ENCODE data around the gene ERC1.
A peak's percentile ranks its signal among the peaks of the same experiment; 100 is the strongest.

ERC1 gene

DNA sequence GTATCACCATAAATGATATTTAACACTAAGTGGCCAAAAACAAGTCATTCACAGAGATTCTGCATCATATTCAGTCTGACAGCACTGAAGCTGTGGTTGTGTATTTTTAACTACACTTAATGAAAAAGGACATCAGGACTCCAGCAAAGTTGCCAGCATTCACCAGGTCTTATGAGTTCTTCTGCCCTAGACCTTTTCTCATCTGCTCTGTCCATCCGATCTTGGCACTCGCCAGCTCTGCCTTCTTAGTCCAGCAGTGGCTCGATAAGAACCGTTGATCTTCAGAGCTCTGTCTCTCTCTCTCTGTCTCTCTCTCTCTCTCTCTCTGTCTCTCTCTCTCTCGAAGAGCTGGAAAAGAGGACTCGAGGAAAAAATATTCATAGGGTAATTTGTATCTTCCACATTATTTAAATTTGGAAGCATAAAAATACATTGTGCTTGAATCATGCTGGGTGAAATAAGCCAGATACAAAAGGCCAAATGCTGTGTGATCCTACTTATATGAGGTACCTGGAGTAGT is 371.2 kb downstream of the ERC1 start:
- DNase-seq: no peak

DNA sequence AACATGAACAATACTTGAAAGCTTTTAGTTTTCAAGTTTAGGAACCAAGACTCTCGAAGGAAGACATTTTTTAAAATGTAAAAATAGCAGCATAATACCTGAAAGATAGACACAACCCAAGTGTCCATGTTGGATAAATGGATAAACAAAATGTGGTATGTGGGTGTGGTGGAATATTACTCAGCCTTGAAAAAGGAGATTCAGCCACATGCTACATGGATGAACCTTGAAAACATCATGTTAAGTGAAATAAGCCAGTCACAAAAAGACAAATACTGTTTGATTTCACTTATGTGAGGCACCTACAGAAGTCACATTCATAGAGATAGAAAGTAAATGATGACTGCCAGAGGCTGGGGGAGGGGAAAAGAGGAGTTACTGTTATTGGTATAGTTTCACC is 374.7 kb downstream of the ERC1 start:
- no peak for DNase-seq

DNA sequence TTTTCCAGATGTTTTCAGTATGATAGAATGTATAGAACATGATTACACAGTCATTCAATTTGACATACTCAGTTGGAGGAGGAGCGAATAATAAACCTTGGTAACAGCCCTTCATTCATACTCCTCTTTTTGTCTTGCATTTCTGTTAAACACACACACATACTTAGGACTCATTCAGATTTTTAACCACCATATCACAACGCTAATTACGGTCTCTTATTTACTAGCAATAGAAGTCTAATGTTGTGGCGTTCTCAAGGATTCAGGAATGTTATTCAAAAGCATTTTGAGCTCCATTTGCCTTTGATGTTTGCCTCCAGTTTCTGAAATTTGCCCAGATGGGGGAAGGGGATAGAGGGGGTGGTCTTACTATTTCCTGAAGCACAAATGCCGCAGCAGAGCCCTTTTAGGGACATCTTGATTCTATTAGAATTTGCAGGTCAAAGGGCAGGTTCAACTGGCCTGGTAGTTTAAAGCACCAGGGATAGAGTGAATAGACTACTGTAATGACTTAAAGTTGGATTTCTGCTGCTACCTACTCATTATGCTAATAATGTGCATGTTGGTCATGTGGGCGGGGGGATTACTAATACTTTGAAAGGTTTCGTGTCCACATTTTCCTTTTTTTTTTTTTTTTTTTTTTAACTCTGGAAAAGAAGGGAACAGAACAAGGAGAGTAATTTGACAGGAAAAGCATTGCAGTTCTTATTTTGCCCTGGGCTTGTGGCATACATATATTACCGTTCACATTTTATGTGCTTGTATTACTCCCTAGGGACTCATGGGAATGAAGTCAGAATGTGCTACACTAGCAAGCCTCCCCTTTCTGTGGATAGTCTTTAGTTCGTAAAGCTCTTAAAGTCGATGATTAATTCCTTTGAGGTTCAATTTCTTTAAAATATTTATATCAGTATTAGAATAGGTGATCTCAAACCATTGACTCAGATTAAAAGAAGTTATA is 376.6 kb downstream of the ERC1 start:
- DNase-seq: peak; percentile 14

DNA sequence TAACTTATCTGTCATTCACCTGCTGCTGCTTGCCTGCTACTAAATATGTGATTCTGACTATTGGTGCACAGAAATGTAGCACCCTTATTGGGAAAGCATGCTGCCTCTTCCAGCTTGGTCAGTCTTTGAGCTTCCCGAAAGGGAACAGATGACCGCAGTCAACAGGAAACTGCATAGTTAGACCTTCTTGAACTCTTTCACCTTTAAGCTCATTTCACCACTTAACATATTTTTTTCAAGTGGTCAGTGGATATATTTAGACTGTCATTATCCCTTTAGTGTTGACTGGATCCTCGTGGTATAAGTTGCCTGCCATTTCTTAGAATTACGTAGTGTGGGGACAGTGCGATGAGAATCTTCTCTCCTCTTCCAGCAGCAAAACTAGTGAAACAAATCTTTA is 378.4 kb downstream of the ERC1 start:
- DNase-seq: no peak

DNA sequence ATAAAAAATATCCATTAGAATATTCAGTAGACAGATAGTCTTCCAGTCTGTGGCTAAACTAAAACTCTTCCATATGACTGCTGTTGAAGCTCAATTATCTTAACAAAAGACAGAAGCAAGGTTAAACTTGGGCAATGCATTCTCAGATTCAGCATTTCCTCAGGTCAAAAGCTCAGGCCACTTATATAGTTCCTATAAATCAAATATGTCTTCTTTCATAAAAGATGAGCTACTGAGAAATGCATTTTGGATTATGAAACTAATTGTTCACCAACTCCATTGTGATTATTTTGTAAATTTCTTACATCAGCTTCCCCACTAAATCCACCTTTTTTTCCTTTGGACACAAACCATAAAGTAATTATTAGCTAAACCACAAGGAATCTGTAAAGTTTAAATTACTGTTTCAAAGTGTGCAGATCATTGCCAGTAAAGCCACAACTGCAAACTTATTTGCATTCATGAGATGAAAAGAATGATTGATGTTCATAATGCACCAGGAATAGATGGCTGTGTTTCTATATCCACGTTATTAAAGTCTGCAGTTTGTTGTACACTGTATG is 379.0 kb downstream of the ERC1 start:
- no peak for DNase-seq

DNA sequence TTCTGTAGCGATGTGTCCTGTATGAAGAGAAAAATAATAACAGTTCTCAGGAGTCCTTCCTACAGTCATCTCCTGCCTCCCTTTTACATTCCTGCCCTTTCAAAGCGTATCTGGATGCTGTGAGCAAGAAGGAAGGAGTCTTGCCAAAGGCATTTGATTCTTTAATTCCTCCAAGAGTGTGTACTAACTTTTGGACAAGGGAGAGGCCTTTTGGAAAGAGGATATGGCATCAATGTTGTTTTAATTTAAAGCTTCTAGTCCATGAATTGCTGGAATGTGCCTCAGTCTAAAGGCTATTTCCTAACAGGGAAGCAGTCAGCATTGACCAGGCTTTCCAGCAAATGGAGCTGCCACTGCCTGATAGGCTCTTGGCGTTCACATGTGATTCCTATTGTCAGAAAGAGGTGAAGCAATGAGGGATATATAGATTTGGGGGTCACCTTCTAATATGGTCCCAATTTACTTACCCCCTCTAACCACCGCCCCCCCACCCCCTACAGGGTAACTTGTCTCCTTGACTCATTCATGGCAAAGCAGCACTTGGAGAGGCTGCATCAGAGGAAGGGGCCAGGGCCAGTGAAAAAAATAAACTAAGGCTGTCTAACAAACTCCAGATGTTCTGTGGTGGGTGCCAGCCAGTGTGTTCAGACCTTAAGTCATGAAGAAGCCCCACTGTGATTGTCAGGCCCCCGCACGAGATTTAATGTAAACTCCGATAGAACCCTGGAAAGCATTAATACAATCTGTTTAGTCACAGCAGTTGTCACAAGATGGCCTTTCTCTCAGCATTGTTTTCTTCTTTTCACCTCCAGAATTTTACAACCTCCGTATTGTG is 383.1 kb downstream of the ERC1 start:
- no peak for DNase-seq

DNA sequence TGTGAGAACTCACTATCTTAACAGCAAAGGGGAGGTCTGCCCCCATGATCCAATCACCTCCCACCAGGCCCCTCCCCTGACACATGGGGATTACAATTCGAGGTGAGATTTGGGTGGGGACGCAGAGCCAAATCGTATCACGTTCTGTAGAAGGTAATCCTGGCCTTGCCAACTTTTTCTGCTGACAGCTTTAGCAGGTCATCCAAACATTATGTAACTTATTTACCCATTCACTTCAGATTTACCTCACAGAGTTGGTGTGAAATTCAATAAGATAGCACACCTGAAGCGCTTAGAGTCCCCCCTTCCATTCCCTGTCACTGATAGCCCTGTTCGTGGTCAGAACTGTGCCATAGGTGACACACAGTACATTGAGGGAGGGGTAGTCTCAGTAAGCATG is 384.3 kb downstream of the ERC1 start:
- DNase-seq: no peak

DNA sequence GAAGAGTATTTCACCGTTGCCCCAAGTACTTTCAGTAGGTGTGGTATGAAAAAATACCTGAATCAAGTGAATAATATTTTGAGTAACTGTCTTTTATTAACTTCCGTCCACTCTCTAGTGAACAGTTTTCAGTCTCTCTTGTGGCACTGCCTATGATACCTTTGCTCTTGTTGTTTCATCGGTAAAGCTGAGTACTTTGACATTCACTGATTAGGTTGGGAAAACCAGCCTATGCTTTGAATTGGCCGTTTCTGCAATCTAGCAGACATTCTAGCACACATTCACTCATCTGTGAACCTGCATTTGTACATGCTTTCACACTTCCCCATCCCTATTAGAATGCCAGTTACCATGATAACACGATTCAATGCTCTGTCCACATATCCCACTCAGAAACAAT is 386.1 kb downstream of the ERC1 start:
- DNase-seq: no peak

DNA sequence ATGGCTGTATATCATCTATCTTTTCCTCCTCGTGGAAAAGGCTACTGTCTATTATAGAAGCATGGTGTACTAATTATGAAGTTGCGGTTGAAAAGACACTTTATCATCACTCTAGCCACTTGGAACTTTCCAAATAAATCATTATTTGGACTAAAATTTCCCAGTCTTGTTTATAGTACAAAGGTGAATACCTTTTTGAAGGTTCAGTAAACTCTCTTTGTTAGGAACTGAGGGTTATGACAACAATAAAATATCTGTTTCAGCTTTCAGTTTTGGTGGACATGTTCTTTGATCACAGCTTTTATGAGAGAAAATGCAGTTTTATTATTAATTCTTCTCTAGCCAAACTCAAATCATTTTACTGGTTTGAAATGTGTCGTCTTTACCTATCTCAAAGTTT is 386.7 kb downstream of the ERC1 start:
- no peak for DNase-seq

DNA sequence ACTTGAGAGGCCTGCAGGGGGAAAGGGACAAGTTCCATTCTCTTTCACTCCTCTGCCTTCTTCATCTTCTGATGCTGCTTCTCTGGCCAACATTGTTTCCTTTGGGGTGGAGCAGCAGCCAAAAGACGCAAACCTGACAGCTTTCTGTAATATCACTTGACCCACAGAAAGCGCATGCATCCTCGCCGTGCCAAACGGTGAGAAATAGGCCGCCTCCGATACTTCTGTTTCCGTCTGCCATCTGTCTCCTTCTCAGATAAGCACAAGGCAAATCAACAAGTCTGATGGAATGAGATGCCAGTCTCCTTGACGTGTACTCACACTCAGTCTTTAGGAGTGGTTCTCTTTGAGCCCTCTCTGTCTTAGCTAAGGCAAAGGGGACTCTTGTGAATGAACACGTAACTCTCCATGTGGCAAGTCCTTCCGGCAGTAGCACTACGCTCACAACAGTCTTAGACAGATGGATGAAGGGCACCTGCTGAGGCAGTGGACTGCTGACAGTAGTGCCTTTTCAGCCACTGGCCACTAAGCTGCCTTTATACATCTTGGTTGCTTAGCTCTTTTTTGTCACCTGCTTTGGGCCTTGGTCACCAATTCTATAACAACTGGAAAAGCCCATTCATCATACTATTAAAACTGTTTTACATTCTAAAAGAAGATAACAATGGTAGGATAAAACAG is 389.3 kb downstream of the ERC1 start:
- DNase-seq: no peak

DNA sequence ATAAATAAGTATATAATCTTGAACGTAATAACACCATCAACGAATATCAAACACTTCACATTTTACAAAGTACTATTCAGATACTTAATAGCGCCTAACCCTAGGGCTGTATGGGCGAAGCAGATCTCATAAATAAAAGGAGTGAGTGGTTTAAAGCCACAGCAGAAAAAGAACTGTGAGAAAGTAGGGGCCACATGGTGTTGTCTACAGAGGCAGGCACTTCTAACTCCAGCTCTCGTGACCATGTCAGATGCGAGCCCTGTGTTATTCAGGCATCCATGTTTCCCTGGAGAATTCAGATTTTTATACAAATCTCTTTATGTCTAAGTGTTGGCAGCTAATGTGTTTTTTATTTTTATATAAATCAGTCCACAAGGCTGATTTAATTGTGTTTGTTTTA is 391.1 kb downstream of the ERC1 start:
- no peak for DNase-seq

DNA sequence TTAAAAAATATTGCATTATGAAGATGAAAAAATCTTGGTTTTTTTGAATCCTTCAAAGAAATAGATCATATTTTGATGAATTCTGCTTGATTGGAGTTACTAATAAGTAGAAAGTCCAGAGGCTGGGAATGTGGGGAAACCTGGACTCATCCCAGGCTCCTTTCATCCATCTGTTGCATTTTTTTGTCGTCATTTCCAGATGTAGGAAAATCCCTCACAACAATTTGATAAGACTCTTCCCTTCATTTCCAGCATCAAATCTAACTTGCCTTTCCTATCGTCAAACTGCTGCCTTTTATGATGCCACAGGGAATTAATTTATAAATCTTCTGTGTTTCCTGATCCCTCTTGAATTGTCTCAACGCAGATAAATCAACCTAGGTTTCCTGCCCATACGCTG is 391.8 kb downstream of the ERC1 start:
- DNase-seq: no peak

DNA sequence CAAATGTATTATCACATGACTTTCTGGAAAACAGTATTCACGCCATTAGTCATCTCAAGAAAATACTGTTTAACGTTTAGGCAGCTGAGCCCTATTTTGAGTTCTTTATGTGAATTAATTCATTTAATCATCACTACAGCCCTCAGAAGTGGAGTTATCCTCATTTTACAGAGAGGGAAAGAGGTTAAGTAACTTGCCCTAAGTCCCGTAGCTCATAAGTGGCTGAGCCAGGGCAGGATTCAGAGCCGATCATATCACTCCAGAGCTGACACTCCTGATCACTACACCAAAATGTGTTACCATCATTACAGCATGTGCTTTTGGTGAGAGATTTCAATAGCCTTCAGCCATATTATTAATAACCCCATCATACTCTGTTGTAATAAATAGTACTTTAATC is 392.7 kb downstream of the ERC1 start:
- DNase-seq: no peak

DNA sequence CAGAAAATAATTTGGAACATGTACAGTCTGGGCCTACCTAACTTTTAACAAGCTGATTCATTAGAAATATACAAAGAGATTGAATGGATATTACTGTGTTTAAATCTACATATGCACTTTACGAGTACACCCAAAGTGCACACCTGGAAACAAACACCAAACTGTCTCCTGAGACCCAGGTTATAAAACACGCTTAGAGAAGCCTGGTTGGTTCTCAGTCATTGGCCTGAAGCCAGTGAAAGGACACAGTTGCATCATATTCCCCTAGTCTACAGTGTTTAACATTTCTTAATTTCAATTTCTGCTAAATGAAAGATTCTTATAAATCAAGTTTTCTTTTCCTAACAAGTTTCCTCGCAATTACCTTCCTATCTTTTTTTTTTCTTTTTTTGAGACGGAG is 393.9 kb downstream of the ERC1 start:
- DNase-seq: no peak

DNA sequence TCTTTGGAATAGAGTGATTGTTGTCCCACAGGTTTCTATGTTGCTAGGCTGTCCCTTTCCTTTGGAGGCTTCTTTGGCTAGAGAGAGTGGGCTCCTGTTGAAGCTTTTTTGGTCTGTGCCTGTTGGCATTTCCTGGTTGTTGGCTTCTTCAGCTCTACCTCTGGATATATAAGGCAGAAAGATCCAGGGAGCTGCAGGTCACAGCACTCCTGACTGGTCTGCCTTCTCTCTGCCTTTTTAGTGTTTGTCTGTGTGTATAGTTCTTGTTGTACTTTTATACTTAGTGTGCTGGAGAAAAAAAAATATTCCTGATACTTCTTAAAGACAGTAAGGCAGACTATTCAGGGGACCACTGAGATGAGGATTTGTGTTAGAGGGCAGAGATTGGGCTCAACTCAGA is 400.7 kb downstream of the ERC1 start:
- no peak for DNase-seq

DNA sequence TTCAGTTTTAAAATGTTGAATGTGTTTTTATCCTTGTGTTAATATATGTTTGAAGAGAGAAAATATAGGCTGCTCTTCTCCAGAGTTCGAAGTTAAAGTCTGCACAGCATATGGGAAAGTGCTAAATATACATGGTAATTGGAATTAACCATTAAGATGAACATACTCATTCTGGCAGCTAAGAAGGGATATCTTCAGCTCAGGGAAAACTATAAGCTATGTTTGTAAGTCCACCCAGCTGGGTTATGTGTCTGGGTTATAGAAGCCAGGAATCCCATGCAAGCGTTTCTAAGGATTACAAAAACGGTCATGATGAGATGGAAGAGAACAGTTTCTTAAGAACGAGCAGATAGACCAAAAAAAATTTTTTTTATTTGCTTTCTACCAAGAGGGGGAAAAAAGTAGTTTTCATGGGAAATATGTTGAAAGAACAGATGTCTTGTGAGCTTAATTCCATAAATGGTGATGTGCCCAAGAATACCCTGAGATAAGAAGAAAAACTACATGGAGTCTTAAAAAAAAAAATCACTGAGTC is 404.5 kb downstream of the ERC1 start:
- DNase-seq: no peak

DNA sequence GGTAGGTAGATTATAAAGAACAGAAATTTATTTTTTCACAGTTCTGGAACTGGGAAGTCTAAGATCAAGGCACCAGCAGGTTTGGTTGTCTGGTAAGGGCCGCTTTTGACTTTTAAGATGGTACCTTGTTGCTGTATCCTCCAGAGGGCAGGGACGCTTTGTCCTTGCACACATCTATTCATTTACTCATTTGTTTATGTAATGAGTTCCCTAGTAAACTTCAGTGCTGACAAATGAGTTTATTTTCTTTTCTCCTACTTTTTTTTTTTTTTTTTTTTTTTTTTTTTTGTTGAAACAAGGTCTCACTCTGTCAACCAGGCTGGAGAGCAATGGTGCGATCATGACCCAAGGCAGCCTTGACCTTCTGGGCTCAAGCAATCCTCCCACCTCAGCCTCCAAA is 407.6 kb downstream of the ERC1 start:
- no peak for DNase-seq

DNA sequence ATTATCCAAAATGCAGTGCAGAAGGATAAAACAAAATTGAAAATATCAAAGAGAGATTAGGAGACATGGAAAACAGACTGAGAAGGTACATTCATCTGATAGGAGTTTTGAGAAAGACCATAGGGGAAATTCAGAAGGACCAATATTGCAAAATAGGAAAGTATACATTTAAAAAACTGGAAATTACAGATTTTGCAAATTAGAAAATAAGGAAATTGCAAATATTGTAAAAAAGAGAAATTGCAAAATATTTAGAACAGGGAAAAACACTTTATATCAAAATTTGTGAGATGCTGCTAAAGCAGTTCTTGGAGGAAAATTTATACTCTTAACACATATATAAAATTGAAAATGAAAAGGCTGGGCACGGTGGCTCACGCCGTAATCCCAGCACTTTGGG is 410.9 kb downstream of the ERC1 start:
- no peak for DNase-seq

DNA sequence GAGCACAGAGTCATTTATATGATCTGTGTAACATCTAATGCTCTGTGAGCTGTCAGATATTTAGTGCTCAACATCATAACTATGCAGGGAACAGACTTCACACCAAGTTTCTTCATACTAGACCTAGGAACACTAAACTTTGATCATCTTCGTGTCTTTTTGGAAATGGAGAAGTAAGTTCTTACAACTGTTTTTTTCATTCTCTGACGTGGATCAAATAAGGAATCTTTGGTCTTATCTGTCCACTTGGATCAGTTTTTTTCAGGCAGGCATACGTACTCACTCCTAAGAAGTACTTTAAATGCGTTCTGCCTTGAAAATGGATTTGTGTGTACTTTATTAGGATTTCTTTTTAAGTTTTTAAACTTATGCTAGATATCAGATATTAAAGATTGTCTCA is 412.4 kb downstream of the ERC1 start:
- no peak for DNase-seq

DNA sequence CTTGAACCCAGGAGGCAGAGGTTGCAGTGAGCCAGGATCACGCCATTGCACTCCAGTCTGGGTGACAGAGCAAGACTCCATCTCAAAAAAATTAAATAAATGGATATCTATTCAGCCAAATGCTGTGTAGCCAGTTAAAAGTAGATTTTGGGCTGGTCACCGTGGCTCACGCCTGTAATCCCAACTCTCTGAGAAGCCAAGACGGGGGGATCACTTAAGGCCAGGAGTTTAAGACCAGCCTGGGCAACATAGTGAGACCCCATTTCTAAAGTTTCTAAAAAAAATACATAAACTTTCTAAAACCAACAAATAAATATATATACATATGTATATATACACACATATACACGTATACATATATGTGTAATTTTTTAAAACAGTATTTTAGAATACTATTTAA is 414.6 kb downstream of the ERC1 start:
- DNase-seq: no peak

DNA sequence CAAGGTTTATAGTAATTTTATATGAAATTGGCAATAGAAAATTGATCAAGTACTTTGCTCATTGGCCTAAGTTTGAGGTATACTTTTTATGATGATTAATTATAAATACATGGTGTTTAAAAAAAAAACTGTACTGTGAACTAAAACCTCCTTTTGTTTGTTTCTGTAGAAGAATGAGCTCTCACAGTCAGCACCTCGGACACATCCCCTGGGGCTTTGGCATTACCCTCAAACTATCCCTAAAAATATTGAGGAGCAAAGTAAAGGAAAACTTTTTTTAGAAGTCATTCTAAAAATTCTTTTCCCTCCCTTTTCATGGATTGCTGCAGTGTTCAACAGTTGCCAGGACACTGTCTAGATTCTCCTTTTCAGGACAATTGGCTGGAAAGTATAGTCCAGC is 419.8 kb downstream of the ERC1 start:
- DNase-seq: no peak

DNA sequence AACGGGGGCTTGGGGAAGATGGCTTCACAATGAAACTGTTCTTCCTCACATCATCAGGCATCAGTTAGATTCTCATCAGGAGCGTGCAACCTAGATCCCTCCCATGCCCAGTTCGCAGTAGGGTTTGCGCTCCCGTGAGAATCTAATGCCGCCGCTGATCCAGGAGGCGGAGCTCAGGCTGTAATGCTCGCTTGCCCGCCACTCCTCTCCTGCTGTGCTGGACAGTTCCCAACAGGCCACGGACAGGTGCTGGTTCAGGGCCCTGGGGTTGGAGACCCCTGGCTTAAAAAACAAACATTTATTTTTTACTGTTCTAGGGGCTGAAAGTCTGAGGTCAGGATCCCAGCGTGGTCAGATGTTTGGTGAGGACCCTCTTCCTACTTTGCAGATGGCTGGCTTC is 422.9 kb downstream of the ERC1 start:
- no peak for DNase-seq

DNA sequence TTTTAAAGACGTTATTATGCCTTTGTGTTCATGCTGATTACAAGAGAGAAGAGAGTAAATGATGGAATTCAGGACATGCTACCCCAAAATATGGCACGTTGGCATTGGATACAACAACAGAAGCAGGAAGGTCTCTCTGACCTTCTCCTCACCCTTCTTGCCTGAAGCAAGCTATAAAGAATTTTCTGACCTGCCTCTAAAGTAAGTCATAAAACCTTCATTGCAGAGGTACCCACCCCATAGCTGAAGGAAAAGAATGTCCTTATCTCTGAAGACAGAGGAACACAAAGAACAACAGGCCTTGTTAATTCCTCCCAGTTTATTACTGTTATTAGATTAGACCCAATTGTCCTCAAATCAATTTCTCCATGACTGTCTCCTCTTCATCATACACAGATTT is 427.1 kb downstream of the ERC1 start:
- no peak for DNase-seq

Data from DMS 273 treated with DMSO at 0.1 percent for 48 hours (cell line).